Suprapubic skin (tissue), 4 donors: ENCODE measurements around the gene CENPN.

Experiments
- EP300 ChIP-seq: sonication (generic); formaldehyde crosslinking; IDR thresholded peaks from one replicate; pipeline ENCODE4 v1.6.1; 2017; ENCODE audit warnings: antibody characterized with exemption
- POLR2A ChIP-seq, 2 donors: fragments of 450-650 bp; IDR thresholded peaks; one replicate each; pipeline ENCODE4 v1.6.1; 2017; ENCODE audit warnings: antibody characterized with exemption in 2 of 2, mild to moderate bottlenecking in 2 of 2, moderate library complexity in 2 of 2
- POLR2AphosphoS5 ChIP-seq, 3 donors: sonication (generic); formaldehyde crosslinking; IDR thresholded peaks; one replicate each; pipeline ENCODE4 v1.6.1; 2017; ENCODE audit warnings: antibody characterized with exemption in 3 of 3
- TF ChIP-seq, protein P1 (sequence below), 2 donors: fragments of 200-600 bp in 1 of 2; fragments of 450-650 bp in 1 of 2; sonication (generic) in 1 of 2; IDR thresholded peaks; one replicate each; pipeline ENCODE4 v1.5.1; 2016 to 2019; ENCODE audit warnings: antibody characterized with exemption in 2 of 2, mild to moderate bottlenecking in 1 of 2, moderate library complexity in 1 of 2

DNA sequence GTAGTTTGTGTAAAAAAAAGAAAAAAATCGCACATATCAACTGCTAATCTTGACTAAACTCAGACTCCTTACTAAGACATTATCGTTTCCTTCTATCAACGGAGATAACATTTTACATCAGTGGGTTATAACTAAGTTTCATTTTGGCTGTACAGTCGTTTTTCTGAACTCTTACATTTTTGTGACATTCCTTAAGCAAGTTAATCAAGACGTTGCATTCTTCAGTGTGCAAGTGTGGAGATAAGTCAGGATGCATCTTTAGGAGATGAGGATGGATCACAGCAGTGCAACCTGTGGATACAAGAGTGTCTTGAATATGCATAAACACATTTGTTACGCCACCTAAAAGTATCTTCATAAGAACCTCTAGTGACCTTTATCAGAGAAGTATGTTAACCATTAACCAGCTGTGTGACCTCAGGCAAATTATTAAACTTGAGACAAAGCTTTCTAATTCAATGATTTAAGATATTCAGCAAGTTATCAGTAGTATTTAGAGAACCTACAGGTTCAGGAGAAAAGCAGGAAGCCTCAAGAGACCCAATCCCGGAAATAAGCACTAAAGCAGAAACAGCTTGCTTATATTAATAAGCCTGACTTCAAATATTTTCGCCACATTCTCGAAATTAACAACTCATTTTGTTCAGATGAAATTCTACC is 9.7 kb upstream of the CENPN start:
- TF ChIP-seq EP300: no peak
- TF ChIP-seq, protein P1, sequence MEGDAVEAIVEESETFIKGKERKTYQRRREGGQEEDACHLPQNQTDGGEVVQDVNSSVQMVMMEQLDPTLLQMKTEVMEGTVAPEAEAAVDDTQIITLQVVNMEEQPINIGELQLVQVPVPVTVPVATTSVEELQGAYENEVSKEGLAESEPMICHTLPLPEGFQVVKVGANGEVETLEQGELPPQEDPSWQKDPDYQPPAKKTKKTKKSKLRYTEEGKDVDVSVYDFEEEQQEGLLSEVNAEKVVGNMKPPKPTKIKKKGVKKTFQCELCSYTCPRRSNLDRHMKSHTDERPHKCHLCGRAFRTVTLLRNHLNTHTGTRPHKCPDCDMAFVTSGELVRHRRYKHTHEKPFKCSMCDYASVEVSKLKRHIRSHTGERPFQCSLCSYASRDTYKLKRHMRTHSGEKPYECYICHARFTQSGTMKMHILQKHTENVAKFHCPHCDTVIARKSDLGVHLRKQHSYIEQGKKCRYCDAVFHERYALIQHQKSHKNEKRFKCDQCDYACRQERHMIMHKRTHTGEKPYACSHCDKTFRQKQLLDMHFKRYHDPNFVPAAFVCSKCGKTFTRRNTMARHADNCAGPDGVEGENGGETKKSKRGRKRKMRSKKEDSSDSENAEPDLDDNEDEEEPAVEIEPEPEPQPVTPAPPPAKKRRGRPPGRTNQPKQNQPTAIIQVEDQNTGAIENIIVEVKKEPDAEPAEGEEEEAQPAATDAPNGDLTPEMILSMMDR (IDR thresholded peaks at IDR 0.05): no peak
- no peak for TF ChIP-seq POLR2AphosphoS5 (IDR thresholded peaks at IDR 0.05)
- TF ChIP-seq POLR2A (IDR thresholded peaks at IDR 0.05): no peak
